Esophagus muscularis mucosa (tissue), 4 donors: ENCODE data around the gene PRDX2.

Source experiments
- EP300 ChIP-seq: sonication (generic); formaldehyde crosslinking; IDR thresholded peaks from one replicate; pipeline ENCODE4 v1.6.1; 2017; ENCODE audit warnings: antibody characterized with exemption
- POLR2AphosphoS5 ChIP-seq, 2 donors: sonication (generic); formaldehyde crosslinking; IDR thresholded peaks; one replicate each; pipeline ENCODE4 v1.6.1; 2017; ENCODE audit warnings: antibody characterized with exemption in 2 of 2
- TF ChIP-seq, protein P1 (sequence below), 3 experiments: fragments of 200-600 bp in 2 of 3; fragments of 450-650 bp in 1 of 3; sonication (generic) in 2 of 3; IDR thresholded peaks; one replicate each; pipeline ENCODE4 v1.5.1; 2017 to 2019; ENCODE audit warnings: antibody characterized with exemption in 3 of 3, mild to moderate bottlenecking in 2 of 3, moderate library complexity in 1 of 3

DNA sequence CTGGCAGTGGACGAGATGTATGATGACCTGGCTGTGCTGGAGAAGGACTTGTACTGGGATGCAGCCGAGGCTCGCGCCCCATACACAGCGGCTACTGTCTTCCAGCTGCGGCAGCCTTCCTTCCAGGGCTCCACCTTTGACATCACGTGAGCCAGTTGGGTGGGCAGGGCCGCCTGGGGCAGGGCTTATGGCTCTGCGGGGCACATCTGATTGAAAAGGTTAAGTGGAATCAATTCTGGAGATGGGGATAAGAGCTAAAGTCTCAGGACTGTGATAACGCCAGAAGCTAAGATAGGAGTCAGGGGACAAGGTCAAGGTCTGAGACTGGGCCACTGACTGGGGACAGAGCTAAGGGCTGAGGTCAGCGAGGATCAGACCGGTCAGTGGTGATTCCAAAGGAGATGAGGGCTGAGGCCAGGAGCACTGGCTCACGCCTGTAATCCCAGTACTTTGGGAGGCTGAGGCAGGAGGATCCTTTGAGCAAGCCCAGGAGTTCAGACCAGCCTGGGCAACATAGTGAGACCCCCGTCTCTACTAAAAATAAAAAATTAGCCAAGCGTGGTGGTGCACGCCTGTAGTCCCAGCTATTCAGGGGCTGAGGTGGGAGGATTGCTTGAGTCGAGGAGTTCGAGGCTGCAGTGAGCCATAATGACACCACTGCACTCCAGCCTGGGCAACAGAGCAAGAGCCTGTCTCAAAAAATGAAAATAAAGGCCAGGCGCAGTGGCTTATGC lies 45.3 kb downstream of the PRDX2 start:
- no peak for TF ChIP-seq POLR2AphosphoS5 (IDR thresholded peaks at IDR 0.05)
- TF ChIP-seq, protein P1, sequence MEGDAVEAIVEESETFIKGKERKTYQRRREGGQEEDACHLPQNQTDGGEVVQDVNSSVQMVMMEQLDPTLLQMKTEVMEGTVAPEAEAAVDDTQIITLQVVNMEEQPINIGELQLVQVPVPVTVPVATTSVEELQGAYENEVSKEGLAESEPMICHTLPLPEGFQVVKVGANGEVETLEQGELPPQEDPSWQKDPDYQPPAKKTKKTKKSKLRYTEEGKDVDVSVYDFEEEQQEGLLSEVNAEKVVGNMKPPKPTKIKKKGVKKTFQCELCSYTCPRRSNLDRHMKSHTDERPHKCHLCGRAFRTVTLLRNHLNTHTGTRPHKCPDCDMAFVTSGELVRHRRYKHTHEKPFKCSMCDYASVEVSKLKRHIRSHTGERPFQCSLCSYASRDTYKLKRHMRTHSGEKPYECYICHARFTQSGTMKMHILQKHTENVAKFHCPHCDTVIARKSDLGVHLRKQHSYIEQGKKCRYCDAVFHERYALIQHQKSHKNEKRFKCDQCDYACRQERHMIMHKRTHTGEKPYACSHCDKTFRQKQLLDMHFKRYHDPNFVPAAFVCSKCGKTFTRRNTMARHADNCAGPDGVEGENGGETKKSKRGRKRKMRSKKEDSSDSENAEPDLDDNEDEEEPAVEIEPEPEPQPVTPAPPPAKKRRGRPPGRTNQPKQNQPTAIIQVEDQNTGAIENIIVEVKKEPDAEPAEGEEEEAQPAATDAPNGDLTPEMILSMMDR (IDR thresholded peaks at IDR 0.05), result no peak
- TF ChIP-seq EP300, result no peak
